Stimulated activated CD8-positive, alpha-beta memory T cell treated with anti-CD3 and anti-CD28 coated beads, Interleukin-2, amount 100 ng/mL, for 48 hours (primary cell): ENCODE results near the gene C3AR1.
"Not testable (repeated sequence)": the region's sequence is repeated elsewhere in the genome, so short reads cannot be mapped to it uniquely, and the experiment has no call there.

Experiments
- DNase-seq, 2 donors: peaks; one replicate each; pipeline ENCODE4 v3.0.0-alpha.2; 2020; ENCODE audit warnings: low read depth in 2 of 2

The C3AR1 gene

GRCh38 chr12:8065991-8066594 lies at the start of gene C3AR1:
Gene C3AR1, minus strand, starts transcription at chr12:8066359. Its CDS starts 6,174 bp downstream, at chr12:8060185.
- DNase-seq = no peak

GRCh38 chr12:8113117-8113516 lies 47.0 kb upstream of the C3AR1 start:
- not testable (repeated sequence) for DNase-seq

- DNase-seq = peak; percentile 49 to 71
Observed at GRCh38 chr12:8108808-8109398, 42.7 kb upstream of the C3AR1 start.

GRCh38 chr12:8099235-8099634 lies 33.1 kb upstream of the C3AR1 start:
- DNase-seq = no peak

GRCh38 chr12:8096281-8096915 lies 30.2 kb upstream of the C3AR1 start:
- no peak for DNase-seq

- DNase-seq = no peak
Observed at GRCh38 chr12:8093291-8093690, 27.1 kb upstream of the C3AR1 start.

DNA sequence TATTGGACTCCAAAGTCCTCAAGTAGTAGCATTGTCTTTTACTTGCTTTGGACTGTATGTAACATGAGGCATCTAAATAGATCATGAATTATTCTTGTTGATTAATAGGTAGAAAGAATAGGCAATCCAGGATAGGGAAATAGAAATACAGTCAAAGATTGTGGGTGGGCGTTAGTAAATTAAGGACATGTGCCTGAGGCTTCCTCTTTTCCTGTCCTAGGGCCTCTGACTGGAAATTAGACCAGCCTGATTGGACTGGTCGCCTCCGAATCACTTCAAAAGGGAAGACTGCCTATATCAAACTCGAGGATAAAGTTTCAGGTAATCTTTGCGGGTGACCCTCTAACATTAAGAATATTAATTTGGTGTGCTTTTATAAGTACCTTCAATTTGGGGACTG lies 23.6 kb upstream of the C3AR1 start:
- no peak for DNase-seq

- not testable (repeated sequence) for DNase-seq
Observed at GRCh38 chr12:8089277-8089676, 23.1 kb upstream of the C3AR1 start.

DNA sequence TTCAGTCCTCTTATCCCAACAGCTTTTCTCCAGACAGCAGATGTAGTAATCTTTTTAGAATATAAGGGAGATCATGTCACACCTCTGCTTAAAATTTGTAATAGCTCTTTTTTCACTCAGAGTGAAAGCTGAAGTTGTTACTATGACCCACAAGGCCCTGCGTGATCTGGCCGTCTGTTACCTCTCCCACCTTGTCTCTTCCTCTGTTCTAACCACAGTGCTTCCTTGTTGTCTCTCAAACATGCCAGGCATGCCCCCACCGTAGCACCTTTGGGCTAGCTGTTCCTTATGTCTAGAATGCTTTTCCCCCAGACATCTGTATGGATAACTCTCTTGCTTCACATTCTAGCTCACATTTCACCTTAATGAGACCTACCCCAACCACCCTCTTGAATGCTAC lies 22.4 kb upstream of the C3AR1 start:
- no peak for DNase-seq

DNA sequence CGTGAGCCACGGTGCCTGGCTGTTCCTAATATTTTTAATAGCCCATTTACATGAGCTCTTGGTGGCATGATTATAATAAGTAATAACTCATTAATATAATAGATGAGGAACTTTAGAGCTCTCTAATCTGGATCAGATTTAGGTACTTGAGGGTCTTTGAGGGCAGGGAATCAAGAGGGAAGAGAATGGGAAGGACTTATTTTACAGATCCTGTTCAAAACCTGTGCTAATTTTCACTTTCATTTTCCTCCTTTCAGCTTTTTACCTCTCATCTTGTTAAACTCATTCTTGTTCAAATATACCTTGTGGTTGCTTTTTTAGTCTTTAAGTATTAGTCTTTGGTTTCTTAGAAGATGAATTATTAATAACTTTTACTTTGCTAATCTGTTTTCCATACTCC lies 21.5 kb upstream of the C3AR1 start:
- no peak for DNase-seq

DNA sequence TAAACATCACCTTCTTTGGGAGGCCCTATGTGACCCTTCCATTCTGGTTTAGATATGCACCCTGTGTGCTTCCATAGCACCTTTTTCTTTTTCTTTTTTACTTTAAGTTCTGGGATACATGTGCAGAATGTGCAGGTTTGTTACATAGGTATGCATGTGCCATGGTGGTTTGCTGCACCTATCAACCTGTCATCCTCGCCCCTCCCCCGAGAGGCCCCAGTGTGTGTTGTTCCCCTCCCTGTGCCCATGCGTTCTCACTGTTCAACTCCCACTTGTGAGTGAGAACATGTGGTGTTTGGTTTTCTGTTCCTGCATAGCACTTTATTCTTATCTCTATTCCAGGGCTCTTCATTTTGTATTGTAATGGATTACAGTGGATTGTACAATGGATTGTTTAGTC lies 18.2 kb upstream of the C3AR1 start:
- DNase-seq = not testable (repeated sequence)

GRCh38 chr12:8082808-8083100 lies 16.6 kb upstream of the C3AR1 start:
- no peak for DNase-seq

- DNase-seq = no peak
Observed at GRCh38 chr12:8081251-8081920, 15.2 kb upstream of the C3AR1 start.

GRCh38 chr12:8080120-8080519 lies 14.0 kb upstream of the C3AR1 start:
- DNase-seq = no peak

DNA sequence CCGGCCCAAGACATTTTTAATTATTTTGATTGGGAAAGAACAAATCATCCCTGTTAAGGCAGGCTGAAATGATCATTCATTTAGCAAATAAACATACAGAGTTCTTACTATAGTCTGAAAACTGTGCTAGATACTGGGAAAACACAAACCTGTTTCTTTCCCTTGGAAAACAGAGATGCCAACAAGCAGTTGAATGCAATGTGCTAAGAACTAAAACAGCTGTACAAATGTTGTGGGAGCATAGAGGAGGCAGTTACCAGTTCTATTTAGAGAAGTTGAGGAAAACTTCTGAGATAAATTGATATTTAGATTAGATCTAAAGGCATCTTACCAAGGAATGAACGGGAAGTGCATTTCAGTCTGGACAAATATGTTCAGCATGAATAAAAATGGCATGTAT lies 12.8 kb upstream of the C3AR1 start:
- no peak for DNase-seq

- peak in 1 of 2 donors; percentile 20 for DNase-seq
Observed at GRCh38 chr12:8078398-8078797, 12.2 kb upstream of the C3AR1 start.

- DNase-seq = no peak
Observed at GRCh38 chr12:8077207-8077606, 11.0 kb upstream of the C3AR1 start.

DNA sequence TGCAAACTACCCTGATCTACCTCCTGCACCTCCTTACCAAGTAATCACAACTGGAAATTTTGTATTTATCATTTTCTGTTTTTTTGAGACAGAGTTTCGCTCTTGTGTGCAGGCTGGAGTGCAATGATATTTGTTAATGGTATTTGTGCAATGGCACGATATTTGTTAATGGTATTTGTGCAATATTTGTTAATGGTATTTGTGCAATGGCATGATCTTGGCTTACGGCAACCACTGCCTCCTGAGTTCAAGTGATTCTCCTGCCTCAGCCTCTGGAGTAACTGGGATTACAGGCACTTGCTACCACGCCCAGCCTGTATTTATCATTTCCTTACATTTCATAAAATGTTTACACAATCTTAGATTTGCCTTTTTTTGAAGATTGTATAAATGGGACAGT lies 10.2 kb upstream of the C3AR1 start:
- DNase-seq = no peak

- DNase-seq = no peak
Observed at GRCh38 chr12:8075935-8076334, 9.8 kb upstream of the C3AR1 start.

- DNase-seq = not testable (repeated sequence)
Observed at GRCh38 chr12:8071820-8072219, 5.7 kb upstream of the C3AR1 start.

DNA sequence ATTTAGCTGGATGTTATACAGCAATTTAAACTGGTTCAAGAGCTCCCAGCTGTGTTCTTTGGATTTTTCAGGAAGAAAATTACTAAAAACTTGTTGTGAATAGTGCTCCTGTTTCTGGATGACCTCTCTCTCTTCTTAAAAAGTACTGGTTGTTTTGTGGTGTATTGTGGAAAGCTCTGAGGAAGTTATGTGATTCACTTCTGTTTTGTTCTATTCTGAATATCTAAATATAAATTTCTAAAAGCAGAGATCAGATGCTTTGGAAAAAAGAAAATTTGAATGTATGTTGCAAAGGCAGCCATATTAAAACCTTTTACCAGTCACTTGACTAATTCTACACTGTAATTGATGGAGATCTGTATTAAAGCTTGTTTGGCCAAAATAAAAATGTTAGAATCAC lies 3.4 kb upstream of the C3AR1 start:
- DNase-seq = no peak

GRCh38 chr12:8064131-8064530 lies 2.0 kb downstream of the C3AR1 start:
- DNase-seq = no peak

DNA sequence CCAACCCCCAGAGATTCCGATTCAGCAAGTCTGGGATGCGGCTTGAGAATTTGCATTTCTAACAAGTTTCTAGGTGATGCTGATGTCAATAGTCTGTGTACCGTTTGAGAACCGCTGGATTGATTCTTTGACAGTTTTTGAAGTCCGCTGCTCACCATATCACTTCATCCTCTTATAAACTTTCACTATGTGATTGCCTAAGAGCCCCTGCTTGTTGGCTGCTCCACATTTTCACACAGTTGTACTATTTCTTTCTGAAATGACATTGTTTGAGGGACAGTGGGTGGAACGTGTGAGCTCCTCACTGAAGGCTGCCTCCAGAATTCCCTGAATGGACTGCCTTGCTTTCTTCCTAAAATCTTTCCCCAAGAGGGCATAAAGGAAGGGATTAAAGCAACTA lies 7.7 kb downstream of the C3AR1 start:
- no peak for DNase-seq
